Prostate gland (tissue), 2 donors: ENCODE measurements around the gene WBP1.

Source experiments
- POLR2A ChIP-seq: fragments of 450-650 bp; IDR thresholded peaks from one replicate; pipeline ENCODE4 v1.6.1; 2016; ENCODE audit warnings: antibody characterized with exemption, mild to moderate bottlenecking
- TF ChIP-seq, protein P1 (sequence below), 4 experiments: fragments of 200-600 bp in 2 of 4; fragments of 450-650 bp in 2 of 4; sonication (generic) in 2 of 4; IDR thresholded peaks; 1 replicate in 3 of 4; 2 replicates in 1 of 4; pipeline ENCODE4 v1.5.1; 2016 to 2019; ENCODE audit warnings: antibody characterized with exemption in 4 of 4, mild to moderate bottlenecking in 2 of 4, moderate library complexity in 2 of 4

DNA sequence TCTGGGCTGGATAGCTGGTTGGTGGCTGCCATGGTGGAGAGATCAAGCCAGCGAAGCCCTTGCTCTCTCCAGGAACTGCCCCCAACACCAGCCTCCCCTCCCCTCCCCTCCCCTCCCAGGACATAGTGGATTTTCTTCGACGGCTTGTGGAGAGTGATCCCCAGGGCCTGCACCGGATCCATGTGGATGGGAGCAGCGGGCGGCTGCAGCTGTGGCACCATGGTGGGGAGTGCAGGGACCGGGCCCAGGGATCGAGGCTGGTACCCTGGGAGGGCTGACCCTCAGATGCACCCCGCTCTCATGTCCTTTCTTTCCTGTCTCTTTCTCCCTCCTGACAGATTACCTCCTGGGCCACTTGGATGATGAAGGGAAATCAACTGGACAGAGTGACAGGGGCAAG, 31.7 kb downstream of the WBP1 start:
- TF ChIP-seq, protein P1, sequence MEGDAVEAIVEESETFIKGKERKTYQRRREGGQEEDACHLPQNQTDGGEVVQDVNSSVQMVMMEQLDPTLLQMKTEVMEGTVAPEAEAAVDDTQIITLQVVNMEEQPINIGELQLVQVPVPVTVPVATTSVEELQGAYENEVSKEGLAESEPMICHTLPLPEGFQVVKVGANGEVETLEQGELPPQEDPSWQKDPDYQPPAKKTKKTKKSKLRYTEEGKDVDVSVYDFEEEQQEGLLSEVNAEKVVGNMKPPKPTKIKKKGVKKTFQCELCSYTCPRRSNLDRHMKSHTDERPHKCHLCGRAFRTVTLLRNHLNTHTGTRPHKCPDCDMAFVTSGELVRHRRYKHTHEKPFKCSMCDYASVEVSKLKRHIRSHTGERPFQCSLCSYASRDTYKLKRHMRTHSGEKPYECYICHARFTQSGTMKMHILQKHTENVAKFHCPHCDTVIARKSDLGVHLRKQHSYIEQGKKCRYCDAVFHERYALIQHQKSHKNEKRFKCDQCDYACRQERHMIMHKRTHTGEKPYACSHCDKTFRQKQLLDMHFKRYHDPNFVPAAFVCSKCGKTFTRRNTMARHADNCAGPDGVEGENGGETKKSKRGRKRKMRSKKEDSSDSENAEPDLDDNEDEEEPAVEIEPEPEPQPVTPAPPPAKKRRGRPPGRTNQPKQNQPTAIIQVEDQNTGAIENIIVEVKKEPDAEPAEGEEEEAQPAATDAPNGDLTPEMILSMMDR (IDR thresholded peaks at IDR 0.05) = no peak
- no peak for TF ChIP-seq POLR2A
